ENCODE results near the gene WBP1L.

DNA sequence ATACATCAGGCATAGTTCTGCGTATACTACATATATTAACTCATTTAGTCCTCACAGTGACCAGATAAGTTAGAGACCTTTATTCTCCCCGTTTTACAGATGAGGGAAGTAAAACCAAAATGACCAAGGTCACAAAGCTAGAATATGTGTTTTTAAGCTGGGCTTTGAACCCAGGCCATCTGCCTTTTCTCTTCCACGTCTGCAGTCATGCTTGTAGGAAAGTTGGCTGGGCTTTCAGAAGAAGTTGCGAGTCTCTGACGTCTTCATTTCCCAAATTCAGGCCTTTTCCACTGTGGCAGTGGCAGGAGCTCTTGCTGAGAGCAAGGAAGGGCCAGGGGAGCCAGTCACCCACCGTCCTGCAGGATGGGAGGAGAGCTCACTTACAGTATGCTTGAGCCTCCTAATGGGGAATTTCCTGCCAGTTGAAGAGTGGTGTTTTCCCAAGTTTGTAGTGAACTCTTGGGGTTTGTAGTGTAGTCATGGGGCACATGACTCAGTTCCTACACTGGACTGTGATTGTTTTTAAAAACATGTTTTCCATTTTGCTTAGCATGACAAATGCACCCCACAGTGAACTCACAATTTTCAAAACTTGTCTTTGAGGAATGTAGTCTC, 59.3 kb downstream of the WBP1L start:
- no peak for TF ChIP-seq EZH2phosphoT487 (IDR thresholded peaks at IDR 0.05; ENCODE audit: borderline replicate concordance, low read length)
- TF ChIP-seq, protein P1, sequence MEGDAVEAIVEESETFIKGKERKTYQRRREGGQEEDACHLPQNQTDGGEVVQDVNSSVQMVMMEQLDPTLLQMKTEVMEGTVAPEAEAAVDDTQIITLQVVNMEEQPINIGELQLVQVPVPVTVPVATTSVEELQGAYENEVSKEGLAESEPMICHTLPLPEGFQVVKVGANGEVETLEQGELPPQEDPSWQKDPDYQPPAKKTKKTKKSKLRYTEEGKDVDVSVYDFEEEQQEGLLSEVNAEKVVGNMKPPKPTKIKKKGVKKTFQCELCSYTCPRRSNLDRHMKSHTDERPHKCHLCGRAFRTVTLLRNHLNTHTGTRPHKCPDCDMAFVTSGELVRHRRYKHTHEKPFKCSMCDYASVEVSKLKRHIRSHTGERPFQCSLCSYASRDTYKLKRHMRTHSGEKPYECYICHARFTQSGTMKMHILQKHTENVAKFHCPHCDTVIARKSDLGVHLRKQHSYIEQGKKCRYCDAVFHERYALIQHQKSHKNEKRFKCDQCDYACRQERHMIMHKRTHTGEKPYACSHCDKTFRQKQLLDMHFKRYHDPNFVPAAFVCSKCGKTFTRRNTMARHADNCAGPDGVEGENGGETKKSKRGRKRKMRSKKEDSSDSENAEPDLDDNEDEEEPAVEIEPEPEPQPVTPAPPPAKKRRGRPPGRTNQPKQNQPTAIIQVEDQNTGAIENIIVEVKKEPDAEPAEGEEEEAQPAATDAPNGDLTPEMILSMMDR (conservative IDR thresholded peaks at IDR 0.05; ENCODE audit: low read depth, low read length): no peak

All from PC-3 (cell line).